ENCODE data around the gene NPPA. TPM values are rescaled to one million over a fixed set of nuclear protein-coding genes. Genes with fewer than 3 reads are reported as not detected.

The NPPA gene
- total RNA-seq, 1 donor from 2014 or later = 0.47 TPM

GRCh38 chr1:11873395-11874257, 26.0 kb upstream of the NPPA start:
- DNase-seq = no peak

- no peak for DNase-seq
These were observed 25.0 kb upstream of the NPPA start for GRCh38 chr1:11872545-11872944.

GRCh38 chr1:11869650-11870207, 22.1 kb upstream of the NPPA start:
- DNase-seq = no peak

- DNase-seq = no peak
These were observed 21.5 kb upstream of the NPPA start for GRCh38 chr1:11869104-11869503.

- no peak for DNase-seq
These were observed 20.9 kb upstream of the NPPA start for GRCh38 chr1:11868331-11868980.

GRCh38 chr1:11862890-11863289, 15.3 kb upstream of the NPPA start:
- no peak for DNase-seq

GRCh38 chr1:11860587-11860986, 13.0 kb upstream of the NPPA start:
- no peak for DNase-seq

- DNase-seq = no peak
These were observed 12.5 kb upstream of the NPPA start for GRCh38 chr1:11860083-11860482.

GRCh38 chr1:11858968-11859871, 11.6 kb upstream of the NPPA start:
- DNase-seq = no peak

GRCh38 chr1:11858613-11858967, 11.0 kb upstream of the NPPA start, which contains the start of gene NPPB:
Gene NPPB, minus strand, starts transcription at chr1:11858945. Its CDS starts 112 bp downstream, at chr1:11858833.
- no peak for DNase-seq

- DNase-seq = no peak
These were observed 10.6 kb upstream of the NPPA start for GRCh38 chr1:11858158-11858557.

GRCh38 chr1:11857164-11857851, 9.7 kb upstream of the NPPA start:
- no peak for DNase-seq

- DNase-seq = no peak
These were observed 9.1 kb upstream of the NPPA start for GRCh38 chr1:11856698-11857097.

GRCh38 chr1:11855430-11855829, 7.8 kb upstream of the NPPA start:
- no peak for DNase-seq

- no peak for DNase-seq
These were observed 6.9 kb upstream of the NPPA start for GRCh38 chr1:11854519-11854918.

GRCh38 chr1:11851180-11851579, 3.6 kb upstream of the NPPA start:
- no peak for DNase-seq

GRCh38 chr1:11850156-11850555, 2.6 kb upstream of the NPPA start:
- no peak for DNase-seq

- no peak for DNase-seq
These were observed 754 bp upstream of the NPPA start for GRCh38 chr1:11848373-11848700.

- no peak for DNase-seq
These were observed 1.8 kb downstream of the NPPA start for GRCh38 chr1:11845641-11846335.

GRCh38 chr1:11842154-11843041, 5.2 kb downstream of the NPPA start:
- DNase-seq = no peak
